Stimulated activated CD4-positive, alpha-beta T cell treated with anti-CD3 and anti-CD28 coated beads, Interleukin-1b, Interleukin-23, amount 100 ng/mL, for 24 hours (primary cell): Measurements from ENCODE around the gene C10orf143.
"Not testable (repeated sequence)": the region's sequence is repeated elsewhere in the genome, so short reads cannot be mapped to it uniquely, and the experiment has no call there.

Experiments used
- DNase-seq, 4 experiments: peaks; one replicate each; pipeline ENCODE4 v3.0.0-alpha.2; 2020; ENCODE audit warnings: low read depth in 4 of 4, low spot score in 1 of 4

Gene C10orf143

DNA sequence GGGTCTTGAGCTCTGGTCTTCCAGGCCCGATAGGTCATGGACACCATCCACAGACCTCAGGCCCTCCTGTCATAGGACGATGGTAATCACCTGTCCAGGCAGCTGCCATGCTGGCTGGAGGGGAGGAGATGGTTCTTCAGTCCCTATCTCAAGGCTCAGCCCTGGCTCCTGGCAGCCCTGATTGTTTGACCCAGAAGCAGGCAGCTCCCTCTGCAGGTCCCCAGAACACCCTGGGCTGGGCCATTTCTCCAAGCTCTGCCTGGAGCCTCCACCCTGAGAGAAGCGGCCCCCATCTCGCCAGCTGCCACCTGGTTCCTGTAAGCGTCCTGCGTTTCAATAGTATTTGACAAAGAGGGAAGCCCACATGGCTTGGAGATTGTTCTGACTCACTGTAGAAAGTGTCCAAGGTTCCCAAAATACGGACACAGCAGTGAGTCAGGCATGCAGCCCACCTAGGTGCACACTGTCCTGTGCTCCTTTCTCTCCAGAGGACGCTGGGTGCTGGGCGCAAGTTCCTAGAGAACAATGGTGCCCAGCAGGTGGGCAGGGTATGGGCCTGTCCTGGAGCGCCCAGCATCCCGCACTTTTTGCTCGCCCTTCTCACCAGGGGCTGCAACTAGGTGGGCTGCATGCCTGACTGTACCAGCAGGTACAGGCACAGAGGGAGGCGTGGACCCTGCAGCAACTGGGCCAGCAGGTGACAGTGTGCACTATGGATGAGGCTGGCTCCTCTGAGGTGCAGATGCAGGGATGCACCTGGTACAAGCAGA is 74.1 kb downstream of the C10orf143 start:
- no peak for DNase-seq

DNA sequence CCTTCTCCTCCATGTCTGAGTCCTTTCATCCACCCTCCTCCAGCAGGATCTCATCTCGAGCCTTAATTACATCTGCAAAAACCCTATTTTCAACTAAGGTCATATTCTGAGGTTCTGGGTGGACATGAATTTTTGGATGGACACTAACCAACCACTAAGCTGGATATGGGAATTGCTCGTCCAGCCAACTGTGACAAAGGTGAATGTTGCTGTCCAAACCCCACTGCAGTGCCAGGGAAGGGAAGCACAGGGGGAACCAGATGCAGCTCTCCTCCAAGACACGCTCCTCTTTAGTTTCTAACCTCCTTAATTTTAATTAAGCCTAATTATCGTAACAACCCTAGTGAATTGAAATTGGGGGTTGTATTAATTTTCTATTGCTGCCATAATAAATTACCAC is 81.4 kb downstream of the C10orf143 start:
- DNase-seq: no peak

DNA sequence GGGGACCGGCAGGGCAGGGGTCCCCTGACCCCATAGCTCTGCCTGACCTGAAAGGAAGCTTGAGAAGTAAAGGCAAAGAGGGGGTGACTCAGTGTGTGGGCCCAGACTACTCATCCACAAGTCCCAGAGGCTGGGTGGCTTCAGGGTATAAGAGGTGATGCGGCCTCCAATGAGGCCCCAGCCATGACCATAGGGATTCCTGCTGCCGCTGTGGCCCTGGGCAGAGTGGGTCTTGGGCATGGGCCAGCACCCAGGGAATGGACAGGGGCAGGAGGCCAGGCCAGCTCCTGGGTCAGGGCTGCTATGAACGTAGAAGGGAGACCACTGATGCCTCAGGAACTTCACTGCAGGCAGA is 82.2 kb downstream of the C10orf143 start:
- no peak for DNase-seq

DNA sequence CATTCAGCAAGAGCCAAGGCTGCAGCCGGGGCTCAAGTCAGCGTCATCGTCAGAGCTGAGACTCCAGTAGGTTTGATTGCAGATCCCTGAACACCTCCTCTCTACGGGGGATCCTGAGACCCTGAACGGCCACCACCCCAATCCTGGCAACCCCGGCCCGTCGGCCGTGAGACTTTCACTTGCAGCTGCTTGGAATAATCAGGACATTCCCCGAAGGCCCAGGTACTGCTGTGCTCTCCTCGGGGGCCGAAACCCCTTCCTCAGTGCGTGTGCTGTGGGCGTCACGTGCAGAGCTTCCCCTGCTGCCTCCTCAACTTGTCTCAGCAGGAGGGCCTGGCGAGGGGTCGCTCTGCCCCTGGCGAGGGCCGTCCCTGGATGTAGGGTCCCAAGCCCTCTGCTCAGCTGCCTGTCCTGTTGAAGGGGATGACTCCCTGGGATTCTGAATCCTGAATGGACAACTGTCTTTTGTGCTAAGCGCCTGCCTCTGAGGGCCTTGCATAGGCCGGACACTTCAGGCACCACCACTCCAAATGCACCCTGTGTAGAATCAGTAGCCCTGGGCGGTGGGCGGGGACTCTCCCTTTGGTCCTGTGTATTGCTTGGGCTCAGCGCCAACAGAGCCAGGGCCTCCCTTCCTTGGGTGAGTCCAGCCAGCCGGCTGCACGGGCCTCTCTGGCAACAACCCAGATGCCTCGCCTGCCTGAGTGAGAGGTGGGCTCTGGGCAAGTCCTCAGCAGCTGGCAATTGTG is 82.7 kb downstream of the C10orf143 start:
- DNase-seq: no peak

DNA sequence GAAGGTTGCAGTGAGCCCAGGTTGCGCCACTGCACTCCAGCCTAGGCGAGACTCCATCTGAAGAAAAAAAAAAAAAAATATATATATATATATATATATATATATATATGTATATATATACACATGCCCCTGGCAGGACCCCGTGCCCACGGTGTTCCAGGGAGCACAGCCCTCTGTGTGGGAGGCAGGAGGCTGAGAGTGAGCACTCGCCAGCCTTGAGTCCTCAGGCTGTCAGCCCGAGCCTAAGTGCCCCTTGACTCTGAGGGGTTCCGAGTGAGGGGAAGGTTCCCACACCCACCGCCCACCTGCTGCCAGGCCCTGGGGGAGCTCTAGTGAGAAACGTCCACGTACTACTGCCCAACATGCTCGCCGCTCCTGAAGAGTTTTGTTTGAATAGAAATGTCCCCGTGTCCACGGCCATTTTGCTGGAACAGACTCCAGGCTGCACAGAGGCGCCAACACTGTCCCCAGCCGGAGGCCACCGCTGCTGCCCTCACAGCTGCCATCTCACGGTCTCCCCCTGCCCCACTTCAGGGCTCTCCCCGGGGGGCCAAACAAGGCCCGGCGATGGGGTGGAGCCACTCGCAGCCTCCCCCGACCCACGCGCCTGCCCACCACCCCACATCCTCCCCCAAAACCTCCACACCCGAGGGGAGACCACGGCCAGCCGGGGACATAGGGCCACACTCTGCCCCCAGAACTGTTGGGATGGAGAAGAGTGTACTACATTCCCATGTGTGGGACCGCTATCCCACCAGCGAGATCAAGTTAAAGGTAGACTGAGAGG is 83.8 kb downstream of the C10orf143 start:
- DNase-seq: no peak

DNA sequence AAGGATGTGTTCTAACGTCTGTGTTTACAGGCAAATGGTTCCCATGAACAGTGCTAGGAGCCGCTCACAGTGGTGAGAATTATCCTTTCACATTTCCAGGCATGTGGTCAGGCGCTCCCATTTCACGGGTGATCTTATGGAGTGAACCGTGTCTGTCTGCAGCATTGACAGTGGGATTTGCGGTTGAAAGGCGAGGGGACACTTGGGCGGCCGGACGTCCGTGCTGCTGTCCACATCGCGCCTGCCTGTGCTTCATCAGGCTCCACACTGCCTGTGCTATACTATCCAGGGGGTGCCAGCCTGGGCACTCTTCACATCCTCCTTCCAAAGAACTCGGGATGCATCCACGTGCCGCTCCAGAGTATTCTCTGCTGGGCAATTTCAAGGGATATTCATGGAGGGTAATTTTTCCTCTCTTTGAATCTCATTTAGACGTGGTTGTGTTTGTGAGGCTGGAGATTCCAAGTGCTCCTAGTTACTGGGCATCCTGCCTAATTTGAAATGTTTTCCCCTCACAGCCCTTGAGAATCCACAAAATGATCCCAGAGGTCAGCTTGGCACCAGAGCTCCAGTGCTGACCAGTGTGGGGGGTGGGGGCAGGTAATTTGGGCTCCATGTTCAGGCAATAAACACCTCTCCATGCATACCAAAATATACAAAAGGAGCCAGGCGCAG is 84.7 kb downstream of the C10orf143 start:
- DNase-seq: no peak

DNA sequence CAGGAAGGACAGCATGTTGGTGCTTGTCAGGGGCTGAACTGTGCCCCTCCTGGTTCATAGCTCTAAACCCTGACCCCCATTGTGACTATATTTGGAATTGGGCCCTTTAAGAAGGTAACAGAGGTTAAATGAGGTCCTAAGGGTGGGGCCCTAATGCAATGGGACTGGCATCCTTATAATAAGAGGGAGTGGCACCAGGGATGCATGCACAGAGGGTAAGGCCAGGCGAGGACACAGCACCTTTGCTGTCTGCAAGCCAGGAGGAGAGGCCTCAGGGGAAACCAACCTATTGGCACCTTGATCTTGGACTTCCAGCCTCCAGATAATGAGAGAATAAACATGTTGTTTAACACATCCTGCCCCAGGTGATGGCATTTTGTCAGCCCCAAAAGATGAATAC is 85.3 kb downstream of the C10orf143 start:
- DNase-seq: no peak

DNA sequence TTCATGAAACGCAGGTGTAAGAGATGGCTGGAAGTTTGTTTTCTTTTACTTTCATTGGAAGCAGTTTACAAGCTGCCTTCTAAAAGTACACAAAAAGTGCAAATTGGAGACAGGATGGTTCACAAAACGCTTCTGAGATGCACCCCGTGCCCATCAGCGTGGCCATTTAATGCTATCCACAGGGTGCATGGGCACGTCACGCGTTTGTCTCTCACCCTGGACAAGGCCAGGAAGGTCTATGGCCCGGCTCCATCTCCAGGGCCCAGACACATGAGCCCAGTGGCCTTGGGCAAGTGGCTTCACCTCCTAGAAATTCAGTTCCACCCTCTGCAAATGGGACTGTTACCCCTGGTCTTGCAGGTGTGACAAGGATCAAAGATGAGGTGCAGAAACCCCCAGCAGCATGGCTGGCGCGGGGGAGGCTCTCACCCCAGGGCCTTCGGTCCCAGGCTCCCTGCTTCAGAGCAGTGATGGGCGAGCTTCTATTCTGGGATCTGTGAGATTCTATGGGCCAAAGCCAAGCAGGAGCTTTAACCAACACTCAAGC is 85.8 kb downstream of the C10orf143 start:
- no peak for DNase-seq

DNA sequence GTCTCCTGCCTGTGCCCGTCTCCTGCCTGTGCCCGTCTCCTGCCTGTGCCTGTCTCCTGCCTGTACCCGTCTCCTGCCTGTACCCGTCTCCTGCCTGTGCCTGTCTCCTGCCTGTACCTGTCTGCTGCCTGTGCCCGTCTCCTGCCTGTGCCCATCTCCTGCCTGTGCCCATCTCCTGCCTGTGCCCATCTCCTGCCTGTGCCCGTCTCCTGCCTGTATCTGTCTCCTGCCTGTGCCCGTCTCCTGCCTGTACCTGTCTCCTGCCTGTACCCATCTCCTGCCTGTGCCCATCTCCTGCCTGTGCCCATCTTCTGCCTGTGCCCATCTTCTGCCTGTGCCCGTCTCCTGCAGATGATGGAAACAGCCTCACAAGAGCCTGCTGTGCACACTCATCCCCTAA is 86.3 kb downstream of the C10orf143 start:
- DNase-seq: not testable (repeated sequence)

DNA sequence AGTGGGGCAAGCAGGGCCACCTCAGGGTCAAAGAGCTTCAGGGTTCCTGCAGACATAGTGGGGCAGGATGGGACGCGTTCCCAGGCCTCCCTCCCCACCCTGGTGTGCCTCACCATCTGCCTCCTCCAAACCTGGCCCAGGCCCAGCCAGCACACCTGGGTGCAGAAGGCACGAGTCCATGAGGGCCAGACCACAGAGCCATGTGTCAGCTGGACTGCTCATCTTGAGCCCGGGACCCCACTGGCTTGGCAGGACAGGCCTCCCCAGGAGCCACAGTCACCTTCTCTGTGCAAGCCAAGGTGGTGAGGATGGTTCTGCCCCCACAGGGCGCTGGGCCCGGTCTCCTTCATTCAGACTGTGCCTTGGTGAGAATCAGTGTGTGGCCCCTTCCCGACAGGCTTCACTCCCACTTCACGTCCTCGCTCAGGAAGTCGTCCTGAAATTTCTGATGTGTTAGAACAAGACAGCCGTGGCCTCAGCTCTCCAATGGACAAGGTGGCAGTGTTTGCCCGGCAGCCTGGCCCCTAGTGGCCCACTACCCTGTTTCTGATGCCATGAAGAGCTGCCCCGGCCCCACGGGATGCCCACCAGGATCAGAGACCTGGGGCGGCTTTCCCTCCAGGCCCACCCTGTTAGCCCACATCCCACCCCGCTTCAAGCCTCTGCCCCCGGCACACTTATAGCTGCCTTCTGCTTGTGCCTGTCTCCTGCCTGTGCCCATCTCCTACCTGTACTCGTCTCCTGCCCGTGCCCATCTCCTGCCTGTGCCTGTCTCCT is 87.0 kb downstream of the C10orf143 start:
- no peak for DNase-seq

DNA sequence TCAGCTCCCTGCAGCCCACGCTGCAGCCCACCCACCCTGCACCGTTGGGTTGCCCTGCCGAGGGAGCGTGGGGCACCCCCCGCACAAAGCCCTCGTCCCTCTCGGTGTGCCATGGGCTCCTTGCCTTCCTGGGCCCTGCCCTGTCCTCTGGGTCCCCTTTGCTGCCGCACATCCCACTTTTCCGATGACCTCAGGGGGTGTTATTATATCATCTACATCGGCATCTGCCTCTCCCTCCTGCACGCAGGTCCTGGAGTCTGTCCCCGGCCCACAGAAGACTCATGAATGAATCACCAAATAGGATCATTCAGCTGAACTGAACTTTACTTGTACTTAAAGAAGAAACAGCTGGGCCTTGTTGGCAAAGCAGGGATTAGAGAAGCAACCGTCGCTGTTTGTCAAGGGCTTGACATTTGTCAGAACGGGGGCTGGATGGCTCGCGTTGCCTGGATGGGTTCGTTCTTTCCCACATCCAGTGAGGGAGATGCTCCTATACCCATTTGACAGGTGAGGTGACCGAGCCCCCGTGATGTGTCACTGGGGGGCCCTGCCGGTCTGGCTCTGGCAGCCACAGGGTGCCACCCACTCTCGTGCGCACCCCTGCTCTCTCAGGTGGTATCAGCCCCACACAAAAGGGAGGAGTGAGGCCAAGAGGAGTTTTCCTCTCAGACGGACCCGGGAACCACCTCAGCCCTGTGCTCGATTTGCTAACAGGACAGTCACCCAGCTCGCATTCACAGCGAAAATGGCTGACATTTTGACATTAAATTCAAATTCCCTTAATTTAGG is 87.9 kb downstream of the C10orf143 start:
- DNase-seq: no peak

DNA sequence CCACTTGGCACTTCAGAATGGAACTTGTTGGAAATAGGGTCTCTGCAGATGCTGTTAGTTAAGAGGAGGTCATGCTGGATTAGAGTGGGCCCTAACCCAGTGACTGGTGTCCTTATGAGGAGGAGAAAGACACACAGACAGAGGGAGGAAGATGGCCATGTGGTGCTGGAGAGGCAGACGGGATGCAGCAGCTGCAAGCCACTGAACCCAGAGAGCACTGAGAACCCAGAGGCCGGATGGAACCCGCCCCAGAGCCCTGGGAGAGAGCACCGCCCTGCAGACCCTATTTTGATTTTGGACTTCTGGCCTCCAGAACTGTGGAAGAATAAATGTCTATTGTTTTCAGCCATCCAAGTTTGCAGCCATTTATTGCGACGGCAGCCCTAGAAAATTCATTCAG is 88.5 kb downstream of the C10orf143 start:
- DNase-seq: no peak

DNA sequence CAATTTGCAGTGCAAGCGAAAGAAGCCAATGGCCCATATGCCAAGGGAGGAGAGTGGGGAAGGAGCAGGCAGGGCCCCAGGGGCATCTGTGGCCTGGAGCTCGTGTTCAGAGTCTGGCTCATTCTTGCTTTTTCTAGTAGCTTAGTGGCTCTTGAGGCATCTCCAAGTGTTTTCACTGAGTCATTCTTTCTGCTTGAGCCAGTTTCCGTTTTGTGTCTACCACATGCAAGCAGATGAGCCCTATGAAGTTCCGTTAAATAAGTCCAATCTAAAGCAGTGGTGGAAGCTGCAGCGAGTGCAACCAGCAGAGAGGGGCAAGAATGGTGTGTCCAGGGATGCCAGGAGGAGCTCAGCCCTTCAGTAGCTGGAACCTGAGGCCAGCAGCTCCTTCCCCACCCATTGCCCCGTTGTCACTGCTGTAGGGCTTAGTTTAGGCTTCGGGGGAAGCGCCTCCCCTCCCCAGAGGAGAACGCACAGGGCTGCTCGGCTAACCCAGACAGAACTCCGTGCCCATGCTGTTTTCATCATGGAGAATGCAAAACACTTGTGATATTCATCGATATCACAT is 89.2 kb downstream of the C10orf143 start:
- DNase-seq: no peak

DNA sequence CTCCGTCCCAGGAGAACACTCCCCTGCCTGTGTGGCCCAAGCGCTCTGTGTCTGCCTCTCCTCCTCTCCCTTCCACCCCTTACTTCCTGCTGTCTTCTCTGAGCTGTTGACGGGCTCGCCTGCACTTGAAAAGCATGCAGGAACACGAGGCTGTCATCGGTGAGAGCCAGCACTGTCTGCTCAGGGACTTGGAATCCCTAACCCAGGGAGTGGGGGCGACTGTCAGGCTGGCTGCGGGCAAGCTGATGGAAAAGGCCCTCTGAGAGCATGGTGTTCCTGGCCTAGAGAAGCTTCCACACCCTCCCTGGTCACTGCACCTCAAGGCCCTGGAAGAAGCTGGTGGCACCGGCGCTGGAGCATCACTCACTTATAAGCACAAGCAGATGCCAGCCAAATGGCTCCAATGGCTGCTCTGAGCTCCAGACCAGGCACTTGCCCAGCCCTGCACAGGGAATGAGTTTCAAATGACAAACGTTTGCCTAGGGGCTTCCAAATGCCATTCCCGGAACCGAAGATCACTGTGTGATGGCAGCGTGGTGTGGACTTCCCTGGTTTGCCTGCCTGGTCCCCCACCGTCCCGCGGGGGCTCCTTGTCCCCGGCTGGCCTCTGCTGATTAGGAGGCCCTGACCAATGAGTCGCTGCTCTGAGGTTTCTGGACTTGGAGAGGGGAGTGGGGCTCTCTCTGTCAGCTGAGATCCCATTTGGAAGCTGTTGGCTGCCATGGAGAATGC is 89.8 kb downstream of the C10orf143 start:
- no peak for DNase-seq

DNA sequence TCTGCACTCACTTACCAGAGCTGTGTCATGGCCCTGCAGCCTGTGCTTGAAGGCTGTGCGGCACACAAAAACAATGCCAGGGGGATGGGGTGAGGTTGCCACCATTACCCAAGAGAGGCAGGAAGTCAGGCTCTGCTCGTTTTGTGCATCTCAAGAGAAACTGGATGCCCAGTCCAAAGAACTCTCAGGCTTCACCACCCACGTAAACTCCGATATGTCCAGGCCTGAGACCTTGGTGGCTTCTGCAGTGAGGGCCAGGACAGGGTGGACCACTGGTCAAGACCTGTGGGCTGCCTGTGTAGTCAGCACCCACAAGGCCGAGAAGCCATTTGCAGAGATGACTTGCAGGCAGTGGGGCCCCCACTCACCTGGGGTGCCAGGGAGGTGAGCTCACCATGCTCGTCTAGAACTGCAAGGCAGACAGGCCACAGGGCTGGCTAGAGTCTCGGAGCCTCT is 91.9 kb downstream of the C10orf143 start:
- DNase-seq: no peak

DNA sequence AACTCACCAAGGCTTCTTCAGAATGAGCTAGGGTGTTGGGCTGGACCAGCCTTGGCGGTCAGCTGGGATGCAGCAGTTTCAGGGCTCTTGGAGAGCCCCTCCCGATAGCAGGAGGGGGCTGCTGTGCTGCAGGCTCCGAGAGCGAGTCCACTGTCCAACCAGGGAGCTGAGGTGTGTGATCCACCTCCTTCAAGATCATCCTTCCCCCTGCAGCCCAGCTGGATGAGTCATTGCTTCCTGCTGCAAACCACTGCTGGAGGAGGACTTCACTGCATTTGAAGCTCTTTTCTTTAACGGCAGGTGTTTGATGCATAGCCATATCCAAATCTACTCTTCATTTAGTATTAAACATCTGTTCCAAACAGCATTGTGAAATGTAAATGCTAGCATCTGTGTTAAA is 92.4 kb downstream of the C10orf143 start:
- no peak for DNase-seq

DNA sequence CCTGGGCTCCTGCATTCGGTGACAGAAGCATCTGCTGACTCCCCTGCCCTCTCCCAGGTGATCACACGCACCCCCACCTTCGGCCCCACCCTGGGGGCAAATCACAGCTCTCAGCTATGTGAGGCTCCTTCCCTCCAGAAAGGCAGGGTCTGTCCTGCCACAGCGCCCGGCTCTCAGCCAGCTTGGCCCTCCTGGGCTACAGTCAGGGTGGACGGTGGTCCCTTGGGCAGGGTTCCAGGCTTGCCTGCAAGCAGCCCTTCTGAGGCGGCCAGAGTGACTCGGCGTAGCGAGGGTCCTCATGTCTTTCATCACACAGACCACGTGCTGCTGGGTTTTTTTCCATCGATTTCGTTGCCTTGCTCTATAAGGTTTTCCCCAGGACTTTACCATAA is 93.0 kb downstream of the C10orf143 start:
- DNase-seq: no peak

DNA sequence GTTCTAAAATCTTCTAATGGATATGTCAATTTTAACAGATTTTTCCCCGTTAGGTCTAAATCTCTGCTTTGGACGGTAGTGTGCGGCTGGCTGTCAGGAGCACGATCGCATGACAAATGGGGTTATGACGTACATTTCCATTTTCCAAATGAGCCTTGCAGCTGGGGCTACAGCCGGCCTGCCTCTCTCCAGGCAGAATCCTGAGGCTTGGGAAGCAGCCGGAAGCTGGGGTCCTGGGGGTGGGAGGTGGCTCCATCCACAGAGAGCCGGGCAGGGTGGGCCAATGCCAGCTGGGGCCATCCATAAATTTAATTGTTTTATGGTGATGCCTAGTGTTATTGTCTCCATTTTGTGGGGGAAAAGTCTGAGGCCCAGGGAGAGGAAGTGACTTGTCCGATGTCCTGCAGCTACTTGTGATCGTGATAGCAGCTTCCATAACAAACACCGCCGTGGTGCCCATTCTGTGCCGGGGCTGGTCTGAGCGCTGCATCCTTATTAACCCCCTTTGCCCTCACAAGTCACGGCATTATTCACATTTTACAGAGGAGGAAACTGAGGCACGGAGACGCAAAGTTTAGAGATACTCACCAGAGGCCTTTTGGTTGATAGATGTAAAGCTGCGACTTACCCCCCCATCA is 93.5 kb downstream of the C10orf143 start:
- no peak for DNase-seq
